Heart right ventricle (tissue), 16 donors: ENCODE data around the gene TBC1D8. TPM values are rescaled to one million over a fixed set of nuclear protein-coding genes. Genes with fewer than 3 reads are reported as not detected.

ENCODE experiments used
- ATAC-seq, 8 donors: fragments of 200-7000 bp; cut with Tn5 transposase; one replicate each; pipeline ENCODE4 v1.9.1; 2020; ENCODE audit warnings: mild to moderate bottlenecking in 8 of 8, moderate library complexity in 8 of 8, moderate number of reproducible peaks in 1 of 8
- DNase-seq, 2 donors: peaks; one replicate each; pipeline ENCODE4 v3.0.0-alpha.2; 2020
- H3K27ac ChIP-seq, 10 donors: fragments of 200-600 bp; sonication (generic) in 2 of 10; one replicate each; pipeline versions ENCODE4 v1.5.0 to v1.8.0; 2020 to 2022; ENCODE audit warnings: mild to moderate bottlenecking in 3 of 10
- H3K27me3 ChIP-seq, 7 donors: fragments of 200-600 bp; one replicate each; pipeline ENCODE4 v1.8.0; 2021 to 2022; ENCODE audit warnings: mild to moderate bottlenecking in 2 of 7
- H3K36me3 ChIP-seq, 9 donors: fragments of 200-600 bp; sonication (generic) in 1 of 9; one replicate each; pipeline versions ENCODE4 v1.5.0 to v1.8.0; 2020 to 2022; ENCODE audit warnings: mild to moderate bottlenecking in 2 of 9
- H3K4me1 ChIP-seq, 9 donors: fragments of 200-600 bp; sonication (generic) in 1 of 9; one replicate each; pipeline versions ENCODE4 v1.5.0 to v1.8.0; 2020 to 2022; ENCODE audit warnings: mild to moderate bottlenecking in 4 of 9
- H3K4me3 ChIP-seq, 10 donors: fragments of 200-600 bp; sonication (generic) in 2 of 10; one replicate each; pipeline versions ENCODE4 v1.5.0 to v1.8.0; 2020 to 2022; ENCODE audit warnings: mild to moderate bottlenecking in 7 of 10, moderate library complexity in 2 of 10
- H3K9me3 ChIP-seq, 11 donors: fragments of 200-600 bp in 10 of 11; sonication (generic) in 2 of 11; one replicate each; pipeline versions ENCODE4 v1.5.0 to v1.8.0; 2013 to 2022; ENCODE audit warnings: mild to moderate bottlenecking in 2 of 11, control low read depth in 1 of 11, moderate library complexity in 1 of 11
- WGBS, 2 donors: extraction: QIAGEN DNeasy Blood & Tissue Kit; methylation state at CpG; one replicate each; pipeline ENCODE4 v1.1.7; 2013; ENCODE audit warnings: inconsistent platforms in 1 of 2; 5-methylcytosine and 5-hydroxymethylcytosine counted together
- intact Hi-C, 10 donors: fragments of 100-400 bp; cut with DNase I; formaldehyde crosslinking; loops; one replicate each; pipeline versions ENCODE4 v1.11.1 to v1.14.2; 2022
- polyA plus RNA-seq, 2 donors: library from polyadenylated mRNA; stranded (reverse); fragments of 200-250 nt; gene quantifications; one replicate each; pipeline ENCODE4 v1.2.3, GENCODE V29; 2013
- total RNA-seq, 10 donors: library from RNA; stranded (reverse); fragmentation: NEBNext Ultra II Directional in 3 of 10; extraction: Animal tissue kit (Norgen Biotek cat#: 25700) in 3 of 10; gene quantifications; one replicate each; pipeline versions ENCODE4 v1.2.1 to v1.2.4, GENCODE V29; 2021 to 2023
- TF ChIP-seq, protein P1 (sequence below), 9 donors: fragments of 200-600 bp; sonication (generic) in 2 of 9; IDR thresholded peaks; one replicate each; pipeline versions ENCODE4 v1.5.0 to v1.8.0; 2021 to 2022; ENCODE audit warnings: antibody characterized with exemption in 9 of 9, mild to moderate bottlenecking in 5 of 9, moderate library complexity in 1 of 9
- donor health status: Arrhythmogenic right ventricular cardiomyopathy.
- donor health status: ischemic (EF 13 %, LVEDD 7.1; RV severe dilation, severe dysfunction).
- donor health status: healthy with polysubstance abuse.
- donor health status: DM: no; HTN: yes; CAD: no.
- donor health status: DM: no; HTN: no; CAD: no.
- donor health status: ischemic (EF 25% LVEDD 6.9; RV normal size, moderate dysfunction).
- donor health status: ischemic (EF 25% LVEDD 5.7; RV mildly dilated, moderate dysfunction).
- donor health status: healthy.
- donor health status: DM: yes; HTN: yes; CAD: no.
- donor health status: Ischemic cardiomyopathy.
- donor health status: ischemic (EF 35%, LVEDD 5.7; RV mildly dilated, moderate dysfunction).
- donor health status: nonischemic (EF 11% LVEDD 7.7; RV severe dilation, severe dysfunction).
- donor health status: DM: yes; HTN: yes; CAD: no.
- donor health status: PGD.
- donor health status: ischemic (EF 29% LVEDD 5.4; RV normal size, mild dysfunction).
- donor health status: nonischemic (EF 23%, LVEDD 6.1; RV moderate dilation, normal function).

The TBC1D8 gene
- total and polyA plus RNA-seq, 12 donors: 24.0 to 69.5 (median 55.5) TPM

DNA sequence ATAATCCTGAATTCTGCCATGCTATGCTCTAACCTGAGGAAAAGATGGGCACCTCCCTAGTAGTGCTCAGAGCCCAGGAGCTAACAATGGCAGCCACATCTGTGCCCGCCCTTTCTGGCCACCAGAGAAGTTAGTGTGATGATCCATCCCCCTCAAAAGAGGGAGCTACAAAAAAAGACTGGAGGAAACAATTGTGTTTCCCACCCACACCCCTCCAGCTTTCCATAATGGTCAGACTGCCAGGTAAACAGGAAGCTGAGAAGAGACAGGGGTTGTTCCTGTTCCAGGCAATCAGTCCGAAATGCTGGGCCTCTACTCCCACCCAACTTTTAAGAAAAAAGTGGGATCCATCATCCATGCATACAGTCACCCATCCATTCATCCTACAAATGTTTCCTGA lies 3.2 kb downstream of the TBC1D8 start:
- no peaks in the 10 kb centered on the region for H3K36me3 ChIP-seq
- peaks cover 7 to 84% (median 52%) of the 10 kb centered on the region in 9 donors for H3K4me1 ChIP-seq
- 64 to 65% methylated on average over 2 of the region's 2 CpGs for WGBS, 2 donors
- no peaks in the 10 kb centered on the region for H3K27me3 ChIP-seq
- DNase-seq: no peak
- intact Hi-C loops: loop anchor here in 4 of 10 donors (5.0 kb wide), 2 partner anchors 36 to 211 kb away; no protein-coding TSS in a partner anchor
- peak overlapping the region in 2 of 10 donors; percentile 6 to 96 for H3K27ac ChIP-seq
- no peak overlapping the region for H3K4me3 ChIP-seq
- TF ChIP-seq, protein P1, sequence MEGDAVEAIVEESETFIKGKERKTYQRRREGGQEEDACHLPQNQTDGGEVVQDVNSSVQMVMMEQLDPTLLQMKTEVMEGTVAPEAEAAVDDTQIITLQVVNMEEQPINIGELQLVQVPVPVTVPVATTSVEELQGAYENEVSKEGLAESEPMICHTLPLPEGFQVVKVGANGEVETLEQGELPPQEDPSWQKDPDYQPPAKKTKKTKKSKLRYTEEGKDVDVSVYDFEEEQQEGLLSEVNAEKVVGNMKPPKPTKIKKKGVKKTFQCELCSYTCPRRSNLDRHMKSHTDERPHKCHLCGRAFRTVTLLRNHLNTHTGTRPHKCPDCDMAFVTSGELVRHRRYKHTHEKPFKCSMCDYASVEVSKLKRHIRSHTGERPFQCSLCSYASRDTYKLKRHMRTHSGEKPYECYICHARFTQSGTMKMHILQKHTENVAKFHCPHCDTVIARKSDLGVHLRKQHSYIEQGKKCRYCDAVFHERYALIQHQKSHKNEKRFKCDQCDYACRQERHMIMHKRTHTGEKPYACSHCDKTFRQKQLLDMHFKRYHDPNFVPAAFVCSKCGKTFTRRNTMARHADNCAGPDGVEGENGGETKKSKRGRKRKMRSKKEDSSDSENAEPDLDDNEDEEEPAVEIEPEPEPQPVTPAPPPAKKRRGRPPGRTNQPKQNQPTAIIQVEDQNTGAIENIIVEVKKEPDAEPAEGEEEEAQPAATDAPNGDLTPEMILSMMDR (IDR thresholded peaks at IDR 0.05): no peak
- ATAC-seq: no peak
- H3K9me3 ChIP-seq: no peaks in the 10 kb centered on the region

DNA sequence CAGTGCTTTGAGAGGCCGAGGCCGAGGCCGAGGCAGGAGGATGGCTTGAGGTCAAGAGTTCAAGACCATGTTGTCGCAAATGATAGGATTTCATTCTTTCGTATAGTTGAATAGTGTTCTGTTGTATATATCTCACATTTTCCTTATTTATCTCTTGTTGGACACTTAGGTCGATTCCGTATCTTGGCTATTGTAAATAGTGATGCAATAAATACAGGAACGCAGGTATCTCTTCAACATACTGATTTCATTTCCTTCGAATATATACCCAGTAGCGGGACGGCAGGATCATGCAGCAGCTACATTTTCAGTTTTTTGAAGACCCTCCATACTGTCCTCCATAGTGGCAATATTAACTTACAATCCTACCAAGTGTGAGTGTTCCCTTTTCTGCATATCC lies 4.1 kb downstream of the TBC1D8 start:
- ATAC-seq: no peak
- TF ChIP-seq, protein P1 (IDR thresholded peaks at IDR 0.05): no peak
- Histone ChIP-seq H3K4me1 (peaks cover under 1 to 75% (median 43%) of the 10 kb centered on the region in 9 donors), H3K36me3 (no peaks in the 10 kb centered on the region), H3K27me3 (no peaks in the 10 kb centered on the region), H3K4me3 (no peak overlapping the region), H3K9me3 (peaks cover 0 to 5% (median 0%) of the 10 kb centered on the region in 11 donors), H3K27ac (peak overlapping the region in 1 of 10 donors; percentile 96)
- WGBS, 2 donors: 93 to 94% methylated on average over 11 of the region's 11 CpGs
- DNase-seq: no peak
- intact Hi-C loops: loop anchor here in 4 of 10 donors (5.0 kb wide), 2 partner anchors 35 to 210 kb away; no protein-coding TSS in a partner anchor

- no peak overlapping the region for H3K4me3 ChIP-seq
- H3K27ac ChIP-seq: peak overlapping the region in 1 of 10 donors; percentile 96
- TF ChIP-seq, protein P1 (IDR thresholded peaks at IDR 0.05): no peak
- ATAC-seq (no peak), DNase-seq (no peak)
- no peaks in the 10 kb centered on the region for H3K36me3 ChIP-seq
- WGBS, 2 donors: 66 to 68% methylated on average over 2 of the region's 2 CpGs
- H3K4me1 ChIP-seq: peaks cover 0 to 70% (median 38%) of the 10 kb centered on the region in 9 donors
- no peaks in the 10 kb centered on the region for H3K27me3 ChIP-seq
- peaks cover 0 to 6% (median 0%) of the 10 kb centered on the region in 11 donors for H3K9me3 ChIP-seq
- intact Hi-C loops: loop anchor here in 4 of 10 donors (5.0 kb wide), 2 partner anchors 34 to 209 kb away; no protein-coding TSS in a partner anchor
Measured at GRCh38 chr2:101146535-101146934, 4.6 kb downstream of the TBC1D8 start.

- DNase-seq: no peak
- H3K4me1 ChIP-seq: peaks cover 0 to 79% (median 47%) of the 10 kb centered on the region in 9 donors
- intact Hi-C loops: loop anchor here in 4 of 10 donors (5.0 kb wide), 2 partner anchors 33 to 208 kb away; no protein-coding TSS in a partner anchor
- peak overlapping the region in 4 of 10 donors; percentile 3 to 27 (median 24) for H3K27ac ChIP-seq
- peak in 2 of 8 donors; percentile 25 to 47 for ATAC-seq
- H3K9me3 ChIP-seq: peaks cover 0 to 6% (median 0%) of the 10 kb centered on the region in 11 donors
- no peaks in the 10 kb centered on the region for H3K27me3 ChIP-seq
- WGBS, 2 donors: 54 to 59% methylated on average over 2 of the region's 2 CpGs
- no peak overlapping the region for H3K4me3 ChIP-seq
- H3K36me3 ChIP-seq: no peaks in the 10 kb centered on the region
- TF ChIP-seq, protein P1 (IDR thresholded peaks at IDR 0.05): no peak
Measured at GRCh38 chr2:101145406-101145805, 5.8 kb downstream of the TBC1D8 start.
